HG03139 (cell line): Measurements from ENCODE around the gene NUAK2.

ENCODE experiments used
- ATAC-seq: cut with Tn5 transposase; IDR thresholded peaks from one replicate; pipeline ENCODE4 v1.9.1; 2021; ENCODE audit not compliant: unreplicated experiment

The NUAK2 gene

DNA sequence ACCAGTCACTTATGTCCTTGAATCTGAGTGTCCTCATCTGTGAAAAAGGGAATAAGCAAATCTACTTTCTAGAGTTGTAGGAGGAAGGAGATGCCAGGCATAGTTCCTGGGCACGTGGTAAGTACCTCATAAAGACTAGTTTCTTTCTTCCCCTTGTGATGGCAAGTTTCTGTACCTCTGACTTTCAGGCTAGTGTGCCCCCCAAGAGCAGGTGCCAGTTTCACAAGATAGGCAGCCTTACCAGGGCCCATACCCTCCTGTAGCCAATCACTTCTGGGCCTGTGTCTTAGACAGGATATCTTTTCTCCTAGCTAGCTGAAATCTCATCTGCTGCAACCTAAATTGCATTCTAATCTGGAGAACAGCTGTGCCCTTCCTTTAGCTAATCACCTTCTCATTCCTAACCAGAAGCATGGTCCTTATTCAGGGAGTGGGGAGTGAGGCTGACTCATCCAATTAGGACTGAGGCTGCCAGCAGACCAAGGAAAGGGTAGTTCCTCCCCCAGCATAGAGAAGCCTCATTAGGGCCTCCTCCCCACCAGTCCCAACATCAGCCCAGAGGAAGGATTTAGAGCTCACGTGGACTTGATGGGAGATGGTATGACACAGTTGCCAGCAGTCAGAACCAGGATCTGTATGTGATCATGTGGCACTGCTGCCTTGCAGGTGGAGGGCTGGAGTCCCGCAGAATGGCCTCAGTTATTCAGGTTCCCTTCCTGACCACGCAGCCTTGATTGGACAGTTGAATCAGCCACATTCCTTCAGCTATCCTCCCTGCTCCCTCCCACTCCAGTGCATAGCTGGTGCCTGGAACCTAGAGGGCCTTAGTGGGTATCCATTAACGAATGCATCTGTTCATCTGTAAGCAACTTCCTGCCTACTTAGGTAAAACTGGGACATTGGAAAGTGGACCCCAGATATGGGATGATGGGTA is 27.3 kb upstream of the NUAK2 start:
- no peak for ATAC-seq

DNA sequence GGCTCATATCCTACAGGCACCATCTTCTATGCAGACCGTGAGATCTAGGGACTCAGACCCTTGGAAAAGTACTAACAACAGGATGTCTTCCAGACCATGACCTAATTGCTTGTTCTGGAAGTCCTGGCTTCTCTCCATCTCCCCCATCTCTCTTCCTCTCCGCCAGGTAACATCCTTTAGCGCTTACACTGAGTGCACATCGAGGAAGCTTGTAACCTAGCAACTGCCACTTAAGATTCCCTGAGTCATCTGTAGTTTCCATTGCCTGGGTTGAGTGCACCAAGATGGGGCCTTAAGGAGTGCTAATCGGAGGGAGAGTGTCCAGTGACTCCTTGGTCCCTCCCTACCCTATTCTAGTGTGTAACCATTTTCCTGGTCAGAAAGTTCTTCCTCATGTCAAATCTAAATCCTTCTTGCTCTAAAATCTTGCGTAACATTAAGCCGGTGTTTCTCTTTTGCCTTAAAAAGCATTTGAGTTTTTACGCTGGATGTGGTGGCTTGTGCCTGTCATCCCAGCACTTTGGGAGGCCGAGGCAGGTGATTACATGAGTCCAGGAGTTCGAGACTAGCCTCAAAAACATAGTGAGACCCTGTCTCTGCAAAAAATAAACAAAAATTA is 25.5 kb upstream of the NUAK2 start:
- no peak for ATAC-seq

DNA sequence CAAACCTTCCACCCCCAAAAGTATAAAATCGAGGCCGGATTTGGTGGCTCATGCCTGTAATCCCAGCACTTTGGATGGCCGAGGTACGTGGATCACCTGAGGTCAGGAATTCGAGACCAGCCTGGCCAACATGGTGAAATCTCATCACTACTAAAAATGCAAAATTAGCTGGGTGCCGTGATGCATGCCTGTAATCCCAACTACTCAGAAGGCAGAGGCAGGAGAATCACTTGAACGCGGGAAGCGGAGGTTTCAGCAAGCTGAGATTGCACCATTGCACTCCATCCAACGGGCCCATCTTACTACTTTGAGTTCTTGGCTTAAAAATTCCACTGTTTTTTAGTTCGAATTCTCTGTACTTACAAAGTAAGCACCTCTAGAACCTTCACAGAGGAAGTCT is 24.2 kb upstream of the NUAK2 start:
- no peak for ATAC-seq

DNA sequence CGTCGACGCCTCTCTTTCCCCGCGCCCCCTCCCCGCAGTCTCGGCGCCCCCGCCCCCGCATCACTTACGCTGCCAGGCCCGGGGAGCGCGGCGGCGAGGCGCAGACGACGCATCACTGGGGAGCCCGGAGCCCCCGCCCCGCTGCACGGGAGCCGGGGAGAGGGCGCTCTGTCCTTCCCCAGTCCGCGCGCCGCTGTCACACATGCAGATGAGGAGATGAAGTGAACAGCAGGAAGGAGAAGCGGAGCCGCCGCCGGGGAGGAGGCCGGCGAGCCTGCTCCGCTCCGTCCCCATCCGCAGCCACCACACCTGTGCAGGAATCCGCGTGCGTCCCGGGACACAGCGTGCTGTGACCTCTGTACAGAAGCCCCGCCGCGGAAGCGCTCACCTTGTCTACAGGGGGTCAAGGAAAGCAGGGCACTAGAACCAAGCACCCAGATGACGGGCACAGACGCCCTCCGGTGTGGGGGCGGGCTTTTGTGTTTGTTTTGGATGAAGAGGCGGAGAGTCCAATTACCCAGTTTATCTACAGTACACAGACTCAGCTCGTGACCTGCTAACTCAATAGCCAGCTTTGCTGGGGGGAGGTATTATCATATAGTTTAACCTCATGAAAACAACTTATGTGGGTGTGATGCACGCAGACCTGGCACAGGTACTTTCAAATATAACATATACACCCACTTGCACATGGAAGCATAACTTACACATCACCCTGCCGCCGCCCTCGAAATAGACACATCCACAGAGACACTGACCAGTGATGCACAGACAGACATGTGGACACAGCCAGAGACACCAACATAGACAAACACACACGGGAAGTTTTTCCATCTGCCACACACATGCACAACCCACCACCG is 22.8 kb upstream of the NUAK2 start:
- ATAC-seq, result no peak

DNA sequence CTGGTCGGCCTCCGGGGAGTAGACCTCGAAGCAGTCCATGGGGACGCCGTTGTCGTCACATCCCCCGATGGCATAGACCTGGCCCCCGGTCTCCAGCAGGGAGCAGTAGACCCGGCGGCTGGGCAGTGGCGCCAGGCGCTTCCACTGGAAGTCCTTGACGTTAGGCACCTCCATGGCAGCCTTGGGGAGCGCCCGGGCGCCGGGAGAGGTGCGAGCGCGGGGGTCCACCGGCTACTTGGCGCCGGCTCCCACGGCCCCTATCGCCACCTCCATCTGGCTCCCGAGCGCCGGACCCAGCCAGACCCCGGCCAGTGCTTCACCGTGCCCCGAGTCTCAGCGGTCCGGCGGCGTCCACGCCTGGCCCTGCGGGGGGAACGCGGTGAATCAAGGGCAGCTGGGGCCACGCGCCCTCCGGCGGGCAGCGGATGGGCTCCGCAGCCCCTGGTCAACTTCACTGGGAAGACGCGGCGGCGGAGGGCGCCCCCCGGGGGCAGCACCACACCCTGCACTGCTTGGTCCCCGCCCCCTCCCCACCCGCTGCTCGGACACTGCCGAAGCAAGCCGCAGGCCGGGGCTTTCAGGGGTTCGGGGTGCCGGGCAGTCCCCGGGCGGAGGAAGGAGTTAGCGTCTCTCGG is 22.0 kb upstream of the NUAK2 start:
- no peak for ATAC-seq

DNA sequence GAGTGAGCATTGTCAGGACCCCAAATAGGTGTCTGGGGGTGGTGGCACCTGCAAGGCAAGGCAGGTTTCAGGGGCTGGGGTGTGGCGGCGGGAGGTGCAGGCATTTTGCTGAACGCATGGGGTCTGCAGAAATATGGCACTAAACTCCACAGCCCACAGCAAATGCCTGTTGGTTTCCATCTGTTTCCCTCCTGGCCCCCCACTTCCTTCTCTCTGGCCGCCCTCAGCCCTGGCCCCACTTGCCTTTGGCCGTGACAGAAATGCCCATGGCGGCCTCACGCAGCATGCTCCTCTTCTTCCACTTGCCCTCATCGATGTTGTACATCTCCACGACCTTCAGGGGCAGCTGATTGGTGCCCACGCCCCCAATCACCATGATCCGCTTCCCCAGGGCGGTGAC is 21.4 kb upstream of the NUAK2 start:
- ATAC-seq, result no peak

DNA sequence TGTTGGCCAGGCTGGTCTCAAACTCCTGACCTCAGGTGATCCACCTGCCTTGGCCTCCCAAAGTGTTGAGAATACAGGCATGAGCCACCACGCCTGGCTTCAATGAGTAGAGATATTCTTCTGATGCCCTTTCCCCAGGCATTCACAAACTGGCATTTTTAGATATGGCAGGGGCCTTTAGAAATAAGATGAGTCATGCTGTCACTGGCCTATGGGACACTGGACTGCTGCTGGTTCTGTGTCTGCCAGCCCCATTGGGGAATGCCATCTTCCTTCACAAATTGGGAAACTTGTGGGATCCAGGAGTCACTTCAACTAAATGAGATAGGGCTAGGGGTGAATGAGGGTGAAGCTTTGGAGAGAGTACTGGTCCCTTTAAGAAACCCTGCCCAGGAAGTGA is 19.1 kb upstream of the NUAK2 start:
- ATAC-seq, result no peak

DNA sequence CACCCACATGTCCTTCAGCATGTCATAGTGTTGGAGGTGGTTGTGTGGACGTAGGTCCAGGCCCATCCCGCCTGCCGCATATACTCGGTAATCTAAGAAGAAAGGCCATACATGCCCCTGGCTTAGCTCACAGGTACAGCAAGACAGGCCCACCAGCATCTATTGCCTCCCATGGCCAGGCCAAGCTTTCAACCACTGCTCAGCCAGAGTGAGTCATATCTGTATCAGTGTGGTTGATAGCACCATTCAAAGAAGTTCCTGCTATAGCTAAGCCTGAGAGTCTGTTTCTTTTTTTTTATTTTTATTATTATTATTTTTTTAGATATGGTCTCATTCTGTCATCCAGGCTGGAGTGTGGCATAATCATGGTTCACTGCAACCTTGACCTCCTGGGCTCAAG is 18.2 kb upstream of the NUAK2 start:
- ATAC-seq, result no peak

DNA sequence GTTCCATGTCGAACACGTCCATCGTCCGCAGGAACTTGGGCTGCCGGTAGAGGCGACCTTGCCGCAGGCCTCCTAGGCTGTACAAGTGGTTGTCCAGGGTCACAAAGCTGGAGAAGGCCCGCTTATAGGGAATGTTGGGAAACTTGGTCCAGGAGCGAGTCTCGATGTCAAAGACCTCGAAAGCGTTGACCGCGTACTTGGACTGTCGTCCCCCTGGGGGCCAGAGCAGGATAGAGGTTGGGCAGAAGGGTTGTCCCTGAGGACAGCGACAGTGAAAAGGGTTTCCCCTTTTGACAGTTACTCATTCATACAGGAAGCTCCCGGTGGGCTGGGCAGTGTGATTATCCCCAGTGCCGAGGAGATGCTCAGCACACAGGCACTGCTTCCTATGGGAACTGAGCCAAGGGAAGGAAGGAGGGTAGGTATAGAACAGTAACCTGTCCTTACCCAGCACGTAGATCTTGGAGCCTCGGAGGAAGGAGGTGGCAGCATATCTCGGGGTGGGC is 17.7 kb upstream of the NUAK2 start:
- no peak for ATAC-seq

DNA sequence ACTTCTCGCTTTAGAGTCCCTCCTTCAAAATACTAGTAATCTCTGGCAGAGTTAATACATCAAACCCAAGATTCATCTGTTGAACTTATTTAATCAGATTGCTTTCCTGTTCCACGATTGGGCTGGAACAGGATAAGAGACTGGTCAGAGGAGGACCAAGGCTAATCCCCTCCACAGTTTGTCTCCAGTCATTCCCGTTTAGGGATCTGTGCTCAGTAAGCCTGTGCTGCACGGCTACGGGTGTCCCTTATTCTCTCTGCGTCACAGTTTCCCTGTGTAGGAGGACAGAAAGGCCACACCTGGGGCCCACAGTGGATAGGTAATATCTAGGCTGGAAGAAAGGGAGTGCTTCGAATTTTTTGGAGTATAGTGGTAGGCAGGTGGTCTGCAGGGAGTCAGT is 16.5 kb upstream of the NUAK2 start:
- ATAC-seq, result no peak

DNA sequence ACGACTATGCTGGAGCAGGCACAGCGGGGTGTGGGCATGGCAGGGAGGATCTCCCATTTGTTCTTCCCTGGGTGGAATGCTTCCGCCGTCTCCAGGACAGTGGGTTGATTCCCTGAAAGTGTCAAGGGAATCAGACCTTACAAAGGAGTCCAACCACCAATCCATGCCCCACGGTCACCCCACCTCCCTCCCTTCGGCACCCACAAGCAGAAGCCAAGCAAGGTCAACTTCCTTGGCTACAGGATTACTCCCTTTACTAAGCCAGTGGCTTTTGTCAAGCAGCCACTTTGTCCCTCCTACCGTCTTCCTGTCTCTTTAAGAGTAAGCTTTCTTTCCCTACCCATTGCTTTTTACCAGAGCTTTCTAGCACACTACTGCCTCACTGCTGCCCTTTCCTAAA is 15.9 kb upstream of the NUAK2 start:
- ATAC-seq, result no peak

DNA sequence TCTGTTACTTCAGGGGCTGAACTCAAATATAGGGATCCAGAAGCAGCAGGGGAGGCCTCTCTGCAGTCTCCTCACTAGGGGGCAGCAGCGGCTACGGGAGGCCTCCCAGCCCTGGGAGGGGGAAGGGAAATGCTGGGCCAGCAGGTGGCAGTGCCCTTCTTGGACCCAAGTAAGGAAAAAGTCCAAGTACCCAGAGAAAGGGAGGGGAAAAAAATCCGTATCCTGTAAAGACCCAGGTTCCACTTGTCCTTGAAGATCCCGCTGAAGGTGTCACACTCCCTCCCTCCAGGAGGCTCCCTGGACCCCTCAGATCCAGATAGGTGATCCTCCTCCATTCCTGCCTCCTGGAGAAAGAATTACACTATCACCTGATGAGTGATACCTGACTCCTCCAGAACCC is 14.1 kb upstream of the NUAK2 start:
- ATAC-seq, result no peak

DNA sequence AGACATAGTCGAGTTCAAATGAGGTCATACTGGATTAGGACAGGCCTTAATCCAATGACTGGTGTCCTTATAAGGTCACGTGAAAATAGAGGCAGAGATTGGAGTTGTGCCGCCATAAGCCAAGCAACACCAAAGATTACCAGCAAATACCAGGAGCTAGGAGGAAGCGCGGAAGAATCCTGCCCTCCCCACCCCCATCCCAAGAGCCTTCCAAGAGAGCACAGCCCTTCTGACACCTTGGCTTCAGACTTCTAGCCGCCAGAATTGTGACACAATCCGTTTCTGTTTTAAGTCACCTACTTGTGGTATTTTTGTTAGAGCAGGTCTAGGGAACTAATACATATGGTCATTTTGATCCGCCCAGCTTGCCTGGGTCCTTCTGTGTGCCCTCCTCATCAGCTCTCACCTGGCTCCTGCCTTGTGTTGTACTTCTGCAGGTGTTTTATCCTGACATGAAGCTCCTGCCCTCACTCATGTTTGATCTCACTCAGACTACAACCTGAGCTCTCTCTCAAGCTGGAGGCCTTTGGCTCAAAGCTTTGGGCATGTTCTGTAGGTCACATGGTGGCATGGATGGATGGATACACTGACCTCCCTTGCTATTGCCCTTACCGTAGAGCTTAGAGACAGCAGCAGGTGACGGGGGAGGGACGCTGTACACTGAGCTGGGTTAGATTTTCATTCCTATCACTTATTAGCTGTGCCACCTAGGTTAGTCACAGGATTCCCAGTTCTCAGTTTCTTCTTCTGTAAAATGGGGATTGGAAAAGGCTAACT is 10.7 kb upstream of the NUAK2 start:
- no peak for ATAC-seq

DNA sequence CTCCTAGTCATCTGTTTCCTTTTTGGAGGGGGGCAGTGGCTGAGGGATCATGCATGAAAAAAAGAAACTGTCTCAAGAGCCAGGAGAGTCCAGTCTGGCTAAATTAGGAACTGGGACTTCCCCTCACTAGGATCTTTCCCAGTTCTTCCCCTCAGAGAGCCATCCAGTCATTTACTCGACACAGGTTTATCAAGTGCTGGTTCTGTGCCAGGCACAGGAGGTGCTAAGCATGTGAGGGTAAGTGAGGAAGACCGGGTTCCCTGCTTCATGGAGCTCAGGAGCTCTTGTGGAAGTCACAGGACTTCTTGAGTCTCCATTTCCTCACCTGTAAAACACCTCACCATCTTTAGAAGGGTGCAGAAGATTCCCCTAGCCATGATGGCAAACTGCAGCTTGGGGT is 8.6 kb upstream of the NUAK2 start:
- ATAC-seq, result no peak

DNA sequence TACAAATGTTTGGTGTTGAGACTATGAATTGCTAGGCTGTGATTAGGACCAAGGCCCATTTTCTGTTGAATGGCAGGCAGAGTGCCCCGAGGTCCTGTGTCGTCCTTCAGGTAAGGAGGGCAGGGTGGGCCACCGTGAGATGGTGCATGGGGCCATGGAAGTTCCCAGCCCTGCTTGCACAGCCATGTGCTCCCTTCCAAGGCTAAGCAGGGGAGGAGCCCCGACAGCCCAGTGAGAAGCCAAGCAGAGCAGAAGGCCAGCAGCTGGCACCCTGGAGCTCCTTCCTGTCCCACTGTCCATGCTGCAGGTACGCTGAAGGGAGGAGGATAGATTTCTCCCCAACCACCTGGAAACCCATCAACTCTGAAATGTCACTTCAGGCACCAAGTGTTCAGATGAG is 8.2 kb upstream of the NUAK2 start:
- no peak for ATAC-seq

DNA sequence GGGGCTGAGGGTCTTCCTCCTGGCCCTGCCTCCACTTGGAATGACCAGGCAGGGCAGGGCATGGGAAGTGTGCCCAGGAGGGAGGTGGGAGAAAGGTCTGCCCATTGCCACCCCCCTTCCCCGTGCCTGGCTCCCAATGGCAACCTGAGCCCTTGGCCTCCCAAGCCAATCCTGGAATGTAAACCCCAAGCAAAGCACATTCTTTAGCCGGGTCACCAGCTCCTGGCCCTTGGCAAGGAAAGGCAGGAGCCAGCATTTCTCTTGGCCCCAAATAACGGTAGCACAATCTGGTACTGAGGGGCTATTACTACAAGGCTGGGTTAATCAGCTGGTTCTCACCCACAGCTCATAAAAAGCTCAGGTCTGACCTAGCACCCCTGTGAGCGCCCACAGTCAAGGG is 6.9 kb upstream of the NUAK2 start:
- ATAC-seq, result no peak

DNA sequence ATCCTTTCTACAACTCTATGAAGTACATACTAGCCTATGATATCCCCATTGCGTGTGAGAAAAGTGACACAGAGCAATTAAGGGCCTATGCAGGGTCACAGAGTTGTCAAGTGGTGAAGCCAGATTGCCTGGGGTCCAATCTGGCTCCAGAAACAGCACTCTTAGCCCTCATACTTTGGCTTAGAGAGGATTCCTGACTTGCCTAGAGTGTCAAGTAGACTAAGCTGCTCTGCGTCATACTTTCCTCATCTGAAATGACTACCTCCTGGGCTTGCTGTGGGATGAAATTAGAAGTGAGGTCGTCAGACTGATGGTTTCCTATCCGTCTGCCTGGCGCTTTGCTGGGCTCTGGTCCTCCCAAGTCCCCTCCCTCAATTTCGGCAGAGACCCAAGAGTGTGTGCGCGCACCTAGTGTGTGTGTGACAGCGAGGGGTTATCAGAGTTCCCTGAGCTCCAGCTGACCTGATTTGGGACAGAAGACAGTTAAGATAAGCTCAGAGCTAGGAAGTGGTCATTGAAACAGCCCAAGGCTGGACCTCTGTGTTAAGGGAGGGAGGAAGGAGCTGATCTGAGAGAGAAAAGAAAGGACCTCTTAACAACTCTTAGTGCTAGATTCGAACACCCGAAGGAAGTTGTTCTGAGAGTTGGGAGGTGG is 5.4 kb upstream of the NUAK2 start:
- ATAC-seq, result no peak

DNA sequence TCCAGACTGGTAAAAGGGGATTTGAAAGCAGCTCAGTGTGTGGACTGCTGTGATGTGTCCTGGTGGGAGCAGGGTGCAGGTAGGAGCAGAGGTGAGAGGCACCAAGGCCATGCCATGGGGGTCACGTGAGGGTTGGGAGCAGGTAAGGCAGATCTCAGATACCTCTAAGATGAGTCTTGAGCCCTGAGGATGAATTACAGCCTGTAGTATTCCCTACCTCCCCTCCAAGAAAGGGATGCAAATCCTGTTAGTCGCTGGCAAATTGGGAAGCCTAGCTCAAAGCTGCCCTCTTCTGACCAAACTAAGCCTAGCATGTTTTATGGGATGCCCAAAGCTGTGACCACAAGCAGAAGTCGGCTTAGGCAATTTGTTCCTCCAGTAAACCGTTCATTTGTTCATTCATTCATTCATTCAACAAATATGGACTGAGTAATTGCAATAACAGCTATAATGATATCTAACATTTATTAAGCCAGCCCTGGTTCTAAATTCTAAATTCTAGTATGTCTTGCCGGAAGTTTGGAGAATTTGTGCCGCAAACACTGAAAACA is 3.9 kb upstream of the NUAK2 start:
- ATAC-seq, result no peak

DNA sequence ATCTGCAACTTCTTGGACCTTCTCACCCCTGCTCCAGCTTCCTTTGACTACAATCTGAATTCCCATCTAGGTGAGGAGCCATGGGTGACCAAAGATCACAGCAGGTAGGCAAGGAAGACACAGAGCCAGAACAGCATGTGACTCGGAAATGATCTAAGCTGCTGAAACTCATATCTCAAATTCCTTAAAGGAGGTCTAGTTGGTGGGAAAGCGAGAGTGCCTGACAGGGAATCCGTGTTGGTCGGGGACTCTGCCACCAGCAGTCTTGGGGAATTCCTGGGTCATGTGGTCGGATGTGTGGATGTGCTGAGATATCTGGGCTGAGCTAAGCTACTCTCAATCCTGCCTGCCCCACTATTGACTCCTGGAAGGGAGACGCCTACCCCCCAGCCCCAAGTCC is 3.2 kb upstream of the NUAK2 start:
- no peak for ATAC-seq
